AG08395 (cell line): ENCODE data around the gene NEMF.
"Not testable (repeated sequence)": the region's sequence is repeated elsewhere in the genome, so short reads cannot be mapped to it uniquely, and the experiment has no call there.

ENCODE experiments used
- DNase-seq: peaks from one replicate; pipeline ENCODE4 v3.0.0; 2012; ENCODE audit warnings: mixed read lengths, low spot score

The NEMF gene

DNA sequence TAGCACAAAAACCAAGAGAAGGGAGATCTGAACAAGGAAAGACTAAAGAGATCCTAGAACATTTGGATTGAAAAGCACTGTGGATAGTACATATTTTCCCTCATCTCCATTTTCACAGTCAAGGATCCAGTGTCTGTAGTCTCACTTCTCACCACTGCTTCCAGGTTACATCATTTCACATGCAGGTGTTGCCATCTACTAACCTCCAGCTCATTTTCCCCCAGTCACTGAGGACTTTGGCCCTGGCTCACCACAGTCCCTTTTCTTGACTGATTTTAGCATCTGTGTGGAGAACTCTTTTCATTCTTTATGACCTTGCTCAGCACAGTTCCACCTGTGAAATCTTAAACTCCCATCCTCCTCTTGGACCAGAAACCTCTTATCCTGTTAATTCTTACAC, 106.1 kb downstream of the NEMF start:
- not testable (repeated sequence) for DNase-seq

DNA sequence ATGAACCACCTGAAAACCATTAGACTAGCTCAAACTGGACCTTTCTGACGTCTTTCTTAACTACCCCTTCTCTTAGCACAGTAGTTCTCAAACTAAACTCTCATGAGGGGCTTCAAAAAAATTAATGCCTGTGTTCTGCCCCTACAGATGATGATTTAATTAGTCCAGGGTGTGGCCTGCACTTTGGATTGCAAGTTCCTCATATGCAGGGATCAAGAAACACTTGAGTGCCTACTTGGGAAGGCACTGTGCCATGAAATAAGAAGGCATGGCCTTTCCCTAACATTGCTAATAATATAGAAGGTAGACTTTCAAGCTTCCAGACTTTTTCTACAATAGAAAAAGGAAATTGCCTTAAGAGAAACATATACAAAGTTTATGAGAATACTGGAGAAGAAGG, 107.4 kb downstream of the NEMF start:
- DNase-seq = no peak

DNA sequence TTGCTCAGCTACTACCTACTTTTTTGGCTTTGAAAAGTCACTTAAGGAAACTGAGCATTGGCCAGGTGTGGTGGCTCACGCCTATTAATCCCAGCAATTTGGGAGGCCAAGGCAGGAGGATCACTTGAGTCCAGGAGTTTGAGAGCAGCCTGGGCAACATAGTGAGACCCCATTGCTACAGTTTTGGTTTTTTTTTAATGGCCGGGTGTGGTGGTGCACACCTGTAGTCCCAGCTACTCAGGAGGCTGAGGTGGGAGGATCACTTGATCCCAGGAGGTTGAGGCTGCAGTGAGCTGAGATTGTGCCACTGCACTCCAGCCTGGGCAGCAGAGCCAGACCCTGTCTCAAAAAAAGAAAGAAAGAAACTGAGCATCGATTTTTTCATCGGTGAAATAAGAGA, 116.9 kb downstream of the NEMF start:
- not testable (repeated sequence) for DNase-seq

DNA sequence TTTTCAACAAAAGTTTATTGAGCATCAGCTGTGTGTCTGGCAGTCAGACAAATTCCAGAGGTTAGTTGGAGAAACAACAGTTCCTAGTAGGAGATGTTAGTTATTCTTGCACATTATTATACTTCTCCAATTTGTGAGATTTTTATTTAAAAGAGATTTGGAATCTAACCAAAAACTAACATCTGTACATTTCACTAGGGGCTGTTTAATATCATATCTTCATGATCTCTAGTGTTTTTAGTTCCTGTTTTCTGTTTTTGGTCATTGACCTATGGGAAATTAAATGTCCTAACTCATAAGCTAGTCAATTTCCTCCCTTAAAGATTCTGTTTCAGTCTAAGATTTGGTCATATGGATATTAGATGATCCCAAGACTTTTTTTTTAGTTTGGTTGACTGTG, 118.8 kb downstream of the NEMF start:
- DNase-seq = no peak

DNA sequence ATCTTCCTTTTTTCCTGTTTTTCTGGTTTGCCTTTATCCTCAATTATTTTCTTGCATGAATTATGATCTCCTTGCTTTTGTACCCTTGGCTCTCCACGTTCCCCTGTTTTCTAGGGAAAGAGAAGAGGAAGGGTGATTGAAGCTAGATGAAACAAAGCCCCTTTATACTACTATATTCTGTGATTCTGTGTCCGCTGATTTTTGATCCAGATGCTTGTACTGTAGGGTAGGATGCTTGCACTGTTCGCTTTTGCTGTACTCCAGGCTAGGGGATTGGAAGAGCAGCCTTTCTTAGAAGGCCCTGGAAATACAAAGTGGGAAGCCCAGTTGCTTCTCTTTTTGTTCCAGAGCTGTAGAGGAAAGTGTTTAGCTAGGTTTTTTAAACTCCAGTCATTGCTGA, 119.7 kb downstream of the NEMF start:
- DNase-seq = no peak
